KBM-7 (cell line): ENCODE measurements around the gene OGA.

Experiments used
- DNase-seq: peaks from one replicate; pipeline ENCODE4 v3.0.0-alpha.2; 2015
- in situ Hi-C: fragments of 300-500 bp; cut with MboI; formaldehyde crosslinking; loops from 2 replicates; pipeline ENCODE4 v1.14.3; 2020; ENCODE audit warnings: low sequenced_read_pairs, low pct_unique_long_range_greater_than_20kb, mixed read lengths

OGA gene

DNA sequence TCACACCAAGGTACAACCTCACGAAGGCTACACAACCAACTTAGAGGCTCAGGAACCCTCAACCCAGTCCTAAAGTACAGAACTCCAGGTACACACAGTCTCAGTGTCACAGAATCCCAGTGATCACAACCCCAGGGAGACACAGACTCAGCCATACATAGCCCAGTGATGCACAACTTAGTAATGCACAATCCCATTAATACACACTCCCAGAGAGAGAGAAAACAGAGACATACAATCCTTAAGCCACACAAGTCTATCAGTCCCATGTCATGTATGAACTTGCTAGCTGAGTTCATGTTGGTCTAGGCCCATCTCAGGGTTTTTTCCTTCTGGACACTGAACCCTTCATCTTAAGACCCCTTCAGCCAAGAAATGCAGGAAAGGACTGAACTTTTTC is 20.8 kb upstream of the OGA start:
- no peak for DNase-seq
- in situ Hi-C loops = no loop called here

DNA sequence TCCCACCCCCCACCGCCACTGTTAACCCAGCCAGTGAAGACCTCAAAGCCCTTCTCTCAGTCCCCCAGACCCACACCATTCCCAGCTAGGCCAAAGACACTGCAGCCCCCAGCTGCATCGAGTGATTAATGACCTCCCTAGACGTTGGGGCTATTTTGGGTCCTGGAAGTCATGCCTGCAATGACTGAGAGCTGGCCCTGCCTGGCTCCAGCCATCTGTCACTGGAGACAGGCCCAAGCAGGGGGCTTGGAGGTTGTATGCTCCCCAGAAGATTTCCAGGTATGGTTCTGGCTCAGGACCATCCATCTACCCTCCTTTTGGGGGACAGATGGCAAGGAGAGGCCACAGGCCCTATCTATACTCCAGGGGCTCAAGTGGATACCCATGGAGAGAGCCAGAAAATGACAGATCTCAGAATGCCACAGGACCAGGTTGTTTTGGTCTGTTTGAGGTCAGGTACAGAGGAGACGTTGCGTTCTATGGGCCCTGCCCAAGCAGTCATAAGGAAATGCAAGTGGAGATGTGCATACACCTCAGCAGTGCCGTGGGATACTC is 20.2 kb upstream of the OGA start:
- no peak for DNase-seq
- in situ Hi-C loops = no loop called here

GRCh38 chr10:101837748-101838147 is 19.5 kb upstream of the OGA start:
- in situ Hi-C loops = no loop called here
- DNase-seq = no peak

DNA sequence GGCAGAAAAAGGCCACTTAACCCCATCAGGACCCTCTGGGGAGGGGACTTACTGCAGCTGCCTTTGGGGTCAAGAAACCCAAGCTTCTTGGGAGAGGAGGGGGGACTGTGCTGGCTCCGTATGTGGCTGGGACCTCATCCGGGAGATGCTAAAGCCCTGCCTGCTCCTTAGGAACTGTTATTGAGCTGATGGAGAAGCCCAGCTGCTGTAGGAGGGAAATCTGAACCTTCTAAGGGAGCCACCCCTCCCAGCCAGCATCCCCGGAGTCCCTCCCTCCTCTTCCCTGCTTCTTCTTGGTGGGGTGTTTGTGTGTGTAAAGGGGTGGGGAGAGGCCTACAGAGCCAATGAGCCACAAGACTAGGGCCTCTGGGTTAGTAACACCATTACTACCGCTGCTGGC is 17.1 kb upstream of the OGA start:
- in situ Hi-C loops = no loop called here
- DNase-seq = no peak

- in situ Hi-C loops = no loop called here
- DNase-seq = peak; percentile 80
Observed at GRCh38 chr10:101834341-101834740, 16.1 kb upstream of the OGA start.

DNA sequence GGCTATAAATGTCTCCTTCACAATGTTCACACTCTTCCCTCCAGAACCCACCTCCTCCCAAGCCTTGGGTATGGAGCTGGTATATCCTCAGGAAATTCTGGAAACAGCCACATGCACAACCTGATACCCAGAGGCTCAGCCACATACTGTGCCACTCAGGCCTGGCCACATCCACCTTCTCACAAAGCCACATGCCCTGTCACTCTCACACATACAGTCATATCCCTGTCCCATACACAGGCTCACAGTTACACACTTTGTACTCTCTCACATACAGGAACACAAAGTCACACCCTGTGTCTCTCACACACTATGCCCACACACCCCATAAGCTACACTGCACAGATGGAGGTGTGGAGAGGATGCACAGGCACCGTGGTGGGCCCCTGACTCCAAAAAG is 15.2 kb upstream of the OGA start:
- in situ Hi-C loops = no loop called here
- no peak for DNase-seq

GRCh38 chr10:101832325-101832771 is 14.1 kb upstream of the OGA start:
- no peak for DNase-seq
- in situ Hi-C loops = no loop called here

GRCh38 chr10:101831169-101831811 is 13.0 kb upstream of the OGA start:
- in situ Hi-C loops = no loop called here
- no peak for DNase-seq

GRCh38 chr10:101830322-101831168 is 12.3 kb upstream of the OGA start:
- in situ Hi-C loops = no loop called here
- DNase-seq = peak; percentile 87

DNA sequence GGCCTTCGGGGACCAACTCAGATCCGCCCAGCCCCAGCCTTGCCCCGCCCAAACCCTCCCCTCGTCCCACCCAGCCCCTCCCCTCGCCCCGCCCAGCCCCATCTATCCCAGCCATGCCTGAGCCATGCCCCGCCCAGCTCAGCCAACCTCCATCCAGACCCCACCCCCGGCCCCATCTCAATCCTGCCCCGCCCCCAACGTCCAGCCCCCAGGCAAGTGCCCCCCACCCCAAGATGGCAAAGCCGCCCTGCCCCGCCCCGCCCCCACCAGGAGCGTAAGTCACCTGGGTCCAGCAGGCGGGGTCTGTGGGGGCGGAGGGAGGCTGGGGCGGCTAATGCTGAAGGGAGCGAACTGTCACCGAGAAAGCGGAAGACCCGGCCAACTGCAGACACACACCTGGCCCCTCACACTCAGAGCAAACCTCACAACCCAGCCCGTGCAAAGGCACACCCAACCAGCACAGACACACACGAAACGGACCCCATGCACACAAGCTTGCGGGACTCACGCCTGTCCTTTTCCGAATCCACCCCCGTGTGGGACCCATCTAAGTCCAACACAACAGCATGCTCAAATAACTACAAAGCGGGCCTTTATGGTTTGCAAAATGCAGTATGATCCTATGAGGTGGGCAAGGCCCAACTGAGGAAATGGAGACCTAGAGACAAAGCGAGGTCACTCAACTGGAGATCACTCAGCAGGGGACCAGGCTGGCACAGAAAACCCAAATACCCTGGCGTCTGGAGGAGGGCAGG is 11.5 kb upstream of the OGA start:
- DNase-seq = no peak
- in situ Hi-C loops = no loop called here

DNA sequence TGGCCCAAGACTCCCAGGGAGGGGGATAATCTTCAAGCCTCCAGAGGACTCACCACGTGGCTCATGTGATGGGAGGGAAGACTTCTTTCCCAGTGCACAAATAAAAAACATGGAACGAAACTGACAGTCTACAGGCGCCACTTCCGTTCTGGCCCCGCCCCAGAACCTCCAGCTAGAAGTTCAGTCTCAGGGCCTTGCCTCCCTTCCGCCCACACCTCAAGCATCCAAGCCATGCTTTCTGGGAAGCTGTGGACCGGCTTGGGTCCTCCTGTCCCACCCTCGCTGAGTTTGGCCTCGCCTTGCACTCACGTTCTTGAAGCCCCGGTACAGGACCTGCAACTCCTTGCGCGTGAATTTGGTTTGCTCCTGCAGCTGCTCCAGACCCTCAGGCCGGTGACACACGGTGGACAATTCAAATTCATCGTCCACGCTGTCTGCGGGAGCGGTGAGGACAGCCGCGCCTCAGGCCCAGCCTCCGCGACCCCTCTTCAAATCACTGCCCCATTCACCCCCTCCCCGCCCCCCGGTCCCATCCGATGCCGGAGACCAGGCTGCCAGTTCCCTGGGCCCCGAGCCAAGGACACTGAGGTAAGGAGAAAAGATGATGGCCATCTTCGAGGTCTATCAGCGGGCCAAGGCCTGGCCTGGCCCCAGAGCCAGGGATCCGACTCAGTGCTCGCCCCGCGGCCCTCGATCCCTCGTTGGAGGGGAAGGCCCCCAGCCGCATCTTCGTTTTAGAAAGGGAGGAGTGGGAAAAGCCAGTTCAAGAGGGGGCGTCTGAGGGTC is 10.7 kb upstream of the OGA start:
- in situ Hi-C loops = no loop called here
- DNase-seq = no peak

GRCh38 chr10:101827919-101828600 is 9.8 kb upstream of the OGA start:
- no peak for DNase-seq
- in situ Hi-C loops = no loop called here

DNA sequence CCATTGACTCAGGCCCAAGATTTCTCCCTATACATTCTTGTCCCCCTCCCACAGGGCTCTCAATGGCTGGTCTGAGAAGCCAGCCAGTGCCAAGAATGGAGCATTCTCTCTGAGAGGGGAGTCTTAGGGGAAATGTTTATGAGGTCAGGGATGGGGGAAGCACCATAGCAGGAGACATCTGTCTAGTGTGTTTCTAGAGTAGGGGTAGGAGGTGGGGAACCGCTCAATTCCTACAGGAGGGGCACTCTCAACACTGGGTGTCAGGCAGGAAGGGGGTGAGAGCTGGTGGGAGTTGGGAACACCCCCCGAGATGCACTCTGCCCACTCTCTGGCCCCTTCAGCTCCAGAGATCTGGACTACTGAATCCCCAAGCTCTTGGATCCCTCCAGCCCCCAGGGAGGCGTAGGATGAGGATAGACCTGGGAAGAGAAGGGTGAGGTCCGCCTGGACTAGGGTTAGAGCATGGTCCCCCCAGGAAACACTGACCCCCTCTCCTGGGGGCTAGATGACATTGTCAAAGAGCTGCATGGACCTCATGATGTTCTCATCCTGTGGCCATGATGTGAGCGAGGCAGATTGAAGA is 8.7 kb upstream of the OGA start:
- DNase-seq = no peak
- in situ Hi-C loops = no loop called here

DNA sequence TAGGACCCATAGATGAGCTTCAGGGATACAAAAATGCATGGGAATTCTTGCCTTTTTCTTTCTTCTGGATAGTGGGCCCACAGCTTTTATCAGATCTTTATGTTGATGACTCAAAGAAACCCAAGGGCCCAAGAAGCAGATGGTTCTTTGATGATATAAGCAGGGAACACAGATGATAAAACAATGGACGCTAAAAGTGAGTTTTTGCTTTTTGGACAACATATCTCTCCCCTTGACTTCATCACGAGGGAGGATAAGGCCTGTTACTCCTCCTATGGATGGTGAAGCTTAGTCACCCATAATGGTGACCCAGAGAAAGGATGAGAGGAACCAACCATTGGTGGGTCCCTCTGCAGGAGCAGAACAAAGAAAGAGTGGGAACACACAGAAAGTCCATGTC is 6.5 kb upstream of the OGA start:
- no peak for DNase-seq
- in situ Hi-C loops = no loop called here

GRCh38 chr10:101818872-101819633 is 809 bp upstream of the OGA start:
- DNase-seq = no peak
- in situ Hi-C loops = no loop called here

DNA sequence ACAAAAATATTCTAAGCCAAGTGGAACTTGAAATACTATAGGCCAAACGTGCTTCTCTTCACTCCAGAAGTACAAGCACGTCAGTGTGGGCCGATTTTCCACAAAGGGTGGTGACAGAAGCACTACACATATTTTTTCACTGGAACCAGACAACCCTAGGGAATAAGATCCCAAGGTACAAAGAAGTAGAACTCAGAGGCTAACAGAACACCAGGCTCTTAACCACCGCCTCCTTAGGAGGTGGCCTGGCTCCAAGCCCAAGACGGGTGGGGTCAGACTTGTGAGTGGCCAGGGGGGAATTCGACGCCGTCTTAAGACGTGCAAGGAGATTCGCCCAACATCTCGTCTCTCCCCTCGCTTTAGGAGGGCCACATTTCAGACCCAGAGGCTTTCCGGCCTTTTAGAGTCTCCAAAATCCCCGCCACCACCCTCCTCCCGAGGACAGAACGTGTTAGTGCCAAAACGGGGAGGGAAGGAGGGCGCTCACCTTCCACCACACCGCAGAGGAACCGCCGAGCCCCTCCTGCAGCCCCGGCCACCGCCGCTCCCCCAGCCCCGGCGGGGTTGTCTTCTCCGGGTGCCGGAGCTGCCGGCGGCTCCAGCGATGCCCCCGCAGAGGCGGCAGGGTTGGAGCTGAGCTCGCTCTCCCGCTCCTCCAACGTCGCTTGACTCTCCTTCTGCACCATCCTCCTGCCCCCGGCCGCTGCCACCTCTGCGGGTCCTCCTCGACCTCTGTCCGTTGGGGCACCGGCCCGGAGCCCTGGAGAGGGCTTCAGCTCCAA is 716 bp downstream of the OGA start:
- in situ Hi-C loops = no loop called here
- DNase-seq = peak; percentile 82

DNA sequence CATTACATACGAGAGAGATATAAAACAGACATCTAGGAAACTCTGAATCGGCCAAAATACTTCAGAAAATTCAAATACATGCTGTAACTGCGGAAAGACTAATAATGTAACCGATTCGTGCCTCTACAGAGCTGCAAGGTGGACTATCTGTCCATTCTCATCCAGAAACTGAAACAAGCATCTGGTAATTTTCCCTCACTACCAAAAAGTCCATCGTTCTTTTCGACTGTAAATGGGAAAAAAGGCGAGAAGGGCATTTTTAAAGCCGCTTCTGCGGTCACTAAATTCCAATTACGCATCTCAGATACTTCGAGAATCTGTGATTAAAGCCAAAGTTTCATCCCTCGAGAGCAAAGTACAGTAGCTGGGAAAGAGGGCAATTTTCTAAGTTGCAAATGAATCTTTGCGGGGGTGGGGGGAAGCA is 1.3 kb downstream of the OGA start:
- DNase-seq = no peak

More for the DNA sequence above, 1.3 kb downstream of the OGA start:
- in situ Hi-C loops = no loop called here
